Skeletal muscle satellite cell (primary cell): ENCODE measurements around the gene OR10H4.
"Not testable (repeated sequence)": the region's sequence is repeated elsewhere in the genome, so short reads cannot be mapped to it uniquely, and the experiment has no call there.

Experiments used
- H3K27me3 ChIP-seq: 2 replicates; pipeline ENCODE4 v1.7.0; 2013; ENCODE audit warnings: low read length; ENCODE audit not compliant: control insufficient read depth, insufficient read depth
- H3K36me3 ChIP-seq: 2 replicates; pipeline ENCODE4 v1.7.0; 2013; ENCODE audit warnings: mild to moderate bottlenecking, control low read depth, low read length; ENCODE audit not compliant: insufficient read depth
- H3K4me1 ChIP-seq: 2 replicates; pipeline ENCODE4 v1.7.0; 2013; ENCODE audit warnings: low read length; ENCODE audit not compliant: control insufficient read depth, insufficient read depth
- H3K4me2 ChIP-seq: 2 replicates; pipeline ENCODE4 v1.7.0; 2013; ENCODE audit warnings: mild to moderate bottlenecking, low read length
- H3K4me3 ChIP-seq: 2 replicates; pipeline ENCODE4 v1.7.0; 2013; ENCODE audit warnings: low read length
- H3K9ac ChIP-seq: 2 replicates; pipeline ENCODE4 v1.7.0; 2013; ENCODE audit warnings: mild to moderate bottlenecking, low read depth, low read length, moderate library complexity
- H3K9me3 ChIP-seq: replicated peaks from 2 replicates; pipeline ENCODE4 v1.7.0; 2013; ENCODE audit warnings: mild to moderate bottlenecking, control low read depth, low read length

The OR10H4 gene

GRCh38 chr19:15945301-15945700, 3.5 kb upstream of the OR10H4 start:
- Histone ChIP-seq H3K9ac (no peak overlapping the region), H3K36me3 (no peaks in the 10 kb centered on the region), H3K4me3 (no peak overlapping the region), H3K4me2 (no peak overlapping the region), H3K4me1 (no peaks in the 10 kb centered on the region), H3K27me3 (no peaks in the 10 kb centered on the region), H3K9me3 (no peaks in the 10 kb centered on the region)

DNA sequence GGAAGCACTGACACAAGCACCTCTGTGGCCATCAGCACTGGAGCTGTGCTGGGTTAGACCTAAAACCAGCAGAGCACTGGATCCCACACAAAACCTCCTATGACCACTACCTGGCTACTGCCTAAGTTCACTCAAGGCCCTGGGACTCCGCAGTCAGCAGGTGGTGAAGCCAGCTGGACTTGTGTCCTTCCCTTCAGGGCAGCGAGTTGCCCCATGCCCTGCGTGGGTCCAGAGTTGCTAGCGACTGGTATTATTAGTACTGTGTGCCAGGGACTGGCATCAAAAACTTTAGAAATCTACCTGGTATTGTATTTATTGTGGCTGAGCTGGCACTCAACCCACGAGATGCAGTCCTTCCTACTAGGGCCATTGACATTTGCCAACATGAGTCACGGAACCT, 6.0 kb downstream of the OR10H4 start:
- Histone ChIP-seq H3K9me3 (no peaks in the 10 kb centered on the region), H3K4me1 (no peaks in the 10 kb centered on the region), H3K27me3 (no peaks in the 10 kb centered on the region), H3K4me2 (no peak overlapping the region), H3K4me3 (no peak overlapping the region), H3K36me3 (no peaks in the 10 kb centered on the region), H3K9ac (no peak overlapping the region)

GRCh38 chr19:15962319-15962718, 13.5 kb downstream of the OR10H4 start:
- no peak overlapping the region for H3K9ac ChIP-seq
- H3K4me3 ChIP-seq, result no peak overlapping the region
- no peaks in the 10 kb centered on the region for H3K9me3 ChIP-seq
- no peaks in the 10 kb centered on the region for H3K36me3 ChIP-seq
- no peaks in the 10 kb centered on the region for H3K27me3 ChIP-seq
- H3K4me2 ChIP-seq, result no peak overlapping the region
- no peaks in the 10 kb centered on the region for H3K4me1 ChIP-seq

- Histone ChIP-seq H3K27me3 (no peaks in the 10 kb centered on the region), H3K4me1 (no peaks in the 10 kb centered on the region), H3K4me2 (no peak overlapping the region), H3K9me3 (no peaks in the 10 kb centered on the region), H3K36me3 (no peaks in the 10 kb centered on the region), H3K9ac (no peak overlapping the region), H3K4me3 (no peak overlapping the region)
Observed at GRCh38 chr19:15964231-15964630, 15.4 kb downstream of the OR10H4 start.

- Histone ChIP-seq H3K4me1 (no peaks in the 10 kb centered on the region), H3K9me3 (no peaks in the 10 kb centered on the region)
Observed at GRCh38 chr19:15971224-15971780, 22.5 kb downstream of the OR10H4 start.

DNA sequence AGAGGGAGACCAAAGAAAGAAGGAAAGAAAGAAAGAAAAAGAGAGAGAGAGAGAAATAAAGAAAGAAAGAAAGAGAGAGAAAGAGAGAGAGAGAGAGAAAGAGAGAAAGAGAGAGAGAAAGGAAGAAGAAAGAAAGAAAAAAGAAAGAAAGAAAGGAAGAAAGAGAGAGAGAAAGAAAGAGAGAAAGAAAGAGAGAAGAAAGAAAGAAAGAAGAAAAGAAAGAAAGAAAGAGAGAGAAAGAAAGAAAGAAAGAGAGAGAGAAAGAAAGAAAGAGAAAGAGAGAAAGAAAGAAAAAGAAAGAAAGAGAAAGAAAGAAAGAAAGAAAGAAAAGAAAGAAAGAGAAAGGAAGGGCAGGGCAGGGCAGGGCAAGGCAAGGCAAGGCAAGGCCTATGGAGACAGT, 23.2 kb downstream of the OR10H4 start:
- not testable (repeated sequence) for H3K4me2 ChIP-seq, H3K27me3 ChIP-seq, H3K4me3 ChIP-seq, H3K9me3 ChIP-seq, H3K4me1 ChIP-seq, H3K9ac ChIP-seq, H3K36me3 ChIP-seq

More at GRCh38 chr19:15971224-15971780, 22.5 kb downstream of the OR10H4 start:
- Histone ChIP-seq H3K4me2 (no peak overlapping the region), H3K9ac (no peak overlapping the region), H3K4me3 (no peak overlapping the region), H3K27me3 (no peaks in the 10 kb centered on the region), H3K36me3 (no peaks in the 10 kb centered on the region)

DNA sequence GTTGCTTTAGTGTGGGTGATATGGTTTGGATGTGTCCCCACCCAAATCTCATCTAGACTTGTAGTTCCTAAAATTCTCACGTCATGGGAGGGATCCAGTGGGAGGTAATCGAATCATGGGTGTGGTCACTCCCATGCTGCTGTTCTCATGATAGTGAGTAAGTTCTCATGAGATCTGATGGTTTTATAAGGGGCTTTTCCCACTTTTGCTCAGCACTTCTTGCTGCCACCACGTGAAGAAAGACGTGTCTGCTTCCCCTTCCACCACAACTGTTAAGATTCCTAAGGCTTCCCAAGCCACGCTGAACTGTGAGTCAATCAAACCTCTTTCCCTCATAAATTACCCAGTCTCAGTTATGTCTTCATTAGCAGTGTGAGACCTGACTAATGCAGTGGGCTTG, 26.0 kb downstream of the OR10H4 start:
- H3K4me3 ChIP-seq, result no peak overlapping the region
- no peaks in the 10 kb centered on the region for H3K27me3 ChIP-seq
- no peak overlapping the region for H3K4me2 ChIP-seq
- H3K4me1 ChIP-seq, result no peaks in the 10 kb centered on the region
- no peak overlapping the region for H3K9ac ChIP-seq
- H3K9me3 ChIP-seq, result no peaks in the 10 kb centered on the region
- no peaks in the 10 kb centered on the region for H3K36me3 ChIP-seq

GRCh38 chr19:15976836-15977689, 28.3 kb downstream of the OR10H4 start:
- H3K36me3 ChIP-seq, result no peaks in the 10 kb centered on the region
- no peaks in the 10 kb centered on the region for H3K4me1 ChIP-seq
- no peak overlapping the region for H3K4me3 ChIP-seq
- H3K4me2 ChIP-seq, result no peak overlapping the region
- no peak overlapping the region for H3K9ac ChIP-seq
- no peaks in the 10 kb centered on the region for H3K27me3 ChIP-seq
- no peaks in the 10 kb centered on the region for H3K9me3 ChIP-seq

DNA sequence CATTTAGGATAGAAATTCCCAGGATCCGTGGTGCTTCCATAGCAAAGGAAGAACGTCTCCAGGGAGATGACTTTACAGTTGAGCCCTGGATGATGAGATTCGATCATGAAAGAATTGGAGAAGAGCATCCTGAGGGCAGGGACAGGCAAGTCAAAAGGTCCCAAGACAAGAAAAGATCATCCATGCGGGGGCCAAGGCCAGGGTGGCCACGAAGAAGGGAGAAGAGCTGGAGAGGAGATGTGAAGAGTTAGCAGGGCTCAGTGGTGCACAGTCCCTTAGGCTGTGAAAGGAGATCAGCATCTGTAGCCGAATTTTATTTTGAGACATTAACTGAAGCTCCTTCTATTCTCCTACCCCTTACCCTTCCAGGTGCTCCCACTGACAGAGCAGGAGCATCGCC, 28.9 kb downstream of the OR10H4 start:
- H3K4me1 ChIP-seq, result no peaks in the 10 kb centered on the region
- no peaks in the 10 kb centered on the region for H3K9me3 ChIP-seq
- H3K4me3 ChIP-seq, result no peak overlapping the region
- H3K36me3 ChIP-seq, result no peaks in the 10 kb centered on the region
- no peak overlapping the region for H3K4me2 ChIP-seq
- H3K27me3 ChIP-seq, result no peaks in the 10 kb centered on the region
- H3K9ac ChIP-seq, result no peak overlapping the region

- H3K9ac ChIP-seq, result no peak overlapping the region
- no peak overlapping the region for H3K4me3 ChIP-seq
- no peaks in the 10 kb centered on the region for H3K27me3 ChIP-seq
- no peak overlapping the region for H3K4me2 ChIP-seq
- no peaks in the 10 kb centered on the region for H3K9me3 ChIP-seq
- no peaks in the 10 kb centered on the region for H3K4me1 ChIP-seq
- H3K36me3 ChIP-seq, result no peaks in the 10 kb centered on the region
Observed at GRCh38 chr19:15979293-15979692, 30.5 kb downstream of the OR10H4 start.

GRCh38 chr19:15985831-15986230, 37.0 kb downstream of the OR10H4 start:
- H3K36me3 ChIP-seq, H3K27me3 ChIP-seq, H3K9ac ChIP-seq, H3K4me2 ChIP-seq, H3K4me3 ChIP-seq, H3K4me1 ChIP-seq, H3K9me3 ChIP-seq: not testable (repeated sequence)

- Histone ChIP-seq H3K36me3 (no peaks in the 10 kb centered on the region), H3K9ac (no peak overlapping the region)
Observed at GRCh38 chr19:15986701-15987100, 37.9 kb downstream of the OR10H4 start.

More at GRCh38 chr19:15986701-15987100, 37.9 kb downstream of the OR10H4 start:
- no peak overlapping the region for H3K4me2 ChIP-seq
- no peak overlapping the region for H3K4me3 ChIP-seq
- H3K9me3 ChIP-seq, result no peaks in the 10 kb centered on the region
- H3K27me3 ChIP-seq, result no peaks in the 10 kb centered on the region
- no peaks in the 10 kb centered on the region for H3K4me1 ChIP-seq
